ENCODE results near the gene PUM2. TPM values are rescaled to one million over a fixed set of nuclear protein-coding genes. Genes with fewer than 3 reads are reported as not detected.

PUM2 gene
- total RNA-seq, 2 donors from 2014 or later, result 87.7 to 119 TPM

GRCh38 chr2:20199633-20200270 lies 150.9 kb downstream of the PUM2 start:
- TF ChIP-seq CTCF (IDR thresholded peaks at IDR 0.05), result no peak
- H3K4me3 ChIP-seq, result no peak overlapping the region
- H3K9me3 ChIP-seq, result no peaks in the 10 kb centered on the region
- H3K36me3 ChIP-seq, result peaks cover 9% of the 10 kb centered on the region
- H3K4me1 ChIP-seq, result peaks cover 18% of the 10 kb centered on the region
- H3K9ac ChIP-seq (ENCODE audit: low read depth in 2 of 2, low read length in 2 of 2), result peak overlapping the region in 1 of 2 donors; percentile 77
- intact Hi-C loops (cut with DNase I), result no loop called here
- H3K27ac ChIP-seq, result no peak overlapping the region
- no peaks in the 10 kb centered on the region for H3K27me3 ChIP-seq
- no peak for DNase-seq

- Histone ChIP-seq H3K36me3 (peaks cover 9% of the 10 kb centered on the region), H3K27me3 (no peaks in the 10 kb centered on the region), H3K9ac (ENCODE audit: low read depth in 2 of 2, low read length in 2 of 2) (peak overlapping the region; percentile 30 to 77), H3K9me3 (no peaks in the 10 kb centered on the region), H3K27ac (peak overlapping the region; percentile 89), H3K4me1 (peaks cover 18% of the 10 kb centered on the region), H3K4me3 (no peak overlapping the region)
- TF ChIP-seq CTCF (IDR thresholded peaks at IDR 0.05), result no peak
- no peak for DNase-seq
- intact Hi-C loops (cut with DNase I), result no loop called here
Measured at GRCh38 chr2:20198796-20199632, 151.6 kb downstream of the PUM2 start.

Other genes with a start within 250 kb of the PUM2 start
- 100 to 1,000 TPM; 156 to 213 TPM for gene SDC1, start 125.7 kb downstream of the PUM2 start, total RNA-seq
- gene RHOB, start 96.2 kb upstream of the PUM2 start, total RNA-seq, result 100 to 1,000 TPM in 1 of 2 donors, 10 to 100 TPM in 1; 77.5 to 165 TPM

All from colonic mucosa (tissue), 4 donors.